HG03565 (cell line): Measurements from ENCODE around the gene TBR1.

Source experiments
- ATAC-seq: cut with Tn5 transposase; IDR thresholded peaks from one replicate; pipeline ENCODE4 v1.9.1; 2021; ENCODE audit warnings: mild to moderate bottlenecking, moderate library complexity; ENCODE audit not compliant: unreplicated experiment

The TBR1 gene

GRCh38 chr2:161414042-161415033, 1.8 kb upstream of the TBR1 start:
- peak; percentile 36 for ATAC-seq

- ATAC-seq: peak; percentile 21
These were observed 787 bp upstream of the TBR1 start for GRCh38 chr2:161415034-161415986.

GRCh38 chr2:161416708-161417437, 776 bp downstream of the TBR1 start:
- ATAC-seq: no peak

GRCh38 chr2:161417438-161418274, 1.6 kb downstream of the TBR1 start:
- no peak for ATAC-seq

GRCh38 chr2:161418275-161418714, 2.2 kb downstream of the TBR1 start:
- no peak for ATAC-seq

- no peak for ATAC-seq
These were observed 2.9 kb downstream of the TBR1 start for GRCh38 chr2:161418715-161419637.

- no peak for ATAC-seq
These were observed 3.6 kb downstream of the TBR1 start for GRCh38 chr2:161419638-161420190.

- no peak for ATAC-seq
These were observed 4.4 kb downstream of the TBR1 start for GRCh38 chr2:161420406-161421074.

- no peak for ATAC-seq
These were observed 5.6 kb downstream of the TBR1 start for GRCh38 chr2:161421686-161422085.

GRCh38 chr2:161422816-161423403, 6.8 kb downstream of the TBR1 start:
- no peak for ATAC-seq

GRCh38 chr2:161423421-161424393, 7.6 kb downstream of the TBR1 start:
- ATAC-seq: no peak

GRCh38 chr2:161424394-161424769, 8.3 kb downstream of the TBR1 start:
- no peak for ATAC-seq

GRCh38 chr2:161424891-161425727, 9.0 kb downstream of the TBR1 start:
- no peak for ATAC-seq

- ATAC-seq: no peak
These were observed 9.8 kb downstream of the TBR1 start for GRCh38 chr2:161425728-161426454.

GRCh38 chr2:161426455-161426921, 10.4 kb downstream of the TBR1 start:
- no peak for ATAC-seq
